T-helper 2 cell treated with Interferon-gamma antibody and Interleukin-4, amounts not matched to agents 100 ng/mL and 5 ng/mL, for 36 hours (primary cell): ENCODE results near the gene STON2. TPM values are rescaled to one million over a fixed set of nuclear protein-coding genes. Genes with fewer than 3 reads are reported as not detected.
"Not testable (repeated sequence)": the region's sequence is repeated elsewhere in the genome, so short reads cannot be mapped to it uniquely, and the experiment has no call there.

Source experiments
- intact Hi-C: fragments of 100-400 bp; cut with micrococcal nuclease; formaldehyde crosslinking; loops from one replicate; pipeline ENCODE4 v1.15.1; 2023
- total RNA-seq: library from RNA; stranded (reverse); gene quantifications from 2 replicates; pipeline ENCODE4 v1.2.3, GENCODE V29; 2022

STON2 gene
- total RNA-seq, 1 donor from 2014 or later = not detected

DNA sequence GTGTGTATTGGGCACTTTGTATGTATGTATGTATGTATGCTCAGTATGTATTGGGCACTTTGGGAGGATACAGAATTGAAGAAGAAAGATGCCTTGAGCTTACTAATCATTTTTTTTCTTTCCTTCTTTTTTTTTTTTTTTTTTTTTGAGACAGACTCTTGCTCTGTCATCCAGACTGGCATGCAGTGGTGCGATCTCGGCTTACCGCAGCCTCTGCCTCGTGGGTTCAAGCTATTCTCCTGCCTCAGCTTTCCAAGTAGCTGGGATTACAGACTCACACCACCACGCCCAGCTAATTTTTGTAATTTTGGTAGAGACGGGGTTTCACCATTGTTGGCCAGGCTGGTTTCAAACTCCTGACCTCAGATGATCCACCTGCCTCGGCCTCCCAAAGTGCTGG is 176.3 kb downstream of the STON2 start:
- intact Hi-C loops = not testable (repeated sequence)

DNA sequence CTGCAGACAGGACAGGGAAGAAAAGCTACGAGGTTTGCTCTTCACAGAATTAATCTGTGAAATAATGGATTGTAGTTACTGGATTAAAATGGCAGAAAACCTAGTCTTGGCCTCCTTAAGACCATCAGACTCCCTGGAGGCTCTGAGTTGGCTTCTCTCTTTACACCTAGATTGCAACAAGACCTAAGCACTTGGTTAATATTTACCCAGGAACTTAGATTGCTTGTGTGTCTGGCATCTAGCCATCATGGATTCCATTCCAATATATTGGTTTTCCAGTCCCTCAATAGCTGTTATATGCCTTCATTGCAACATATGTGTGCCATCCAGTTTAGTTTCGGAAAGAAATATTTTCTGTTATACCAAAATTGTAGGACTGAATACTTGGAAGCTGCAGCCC is 177.4 kb downstream of the STON2 start:
- intact Hi-C loops = no loop called here

DNA sequence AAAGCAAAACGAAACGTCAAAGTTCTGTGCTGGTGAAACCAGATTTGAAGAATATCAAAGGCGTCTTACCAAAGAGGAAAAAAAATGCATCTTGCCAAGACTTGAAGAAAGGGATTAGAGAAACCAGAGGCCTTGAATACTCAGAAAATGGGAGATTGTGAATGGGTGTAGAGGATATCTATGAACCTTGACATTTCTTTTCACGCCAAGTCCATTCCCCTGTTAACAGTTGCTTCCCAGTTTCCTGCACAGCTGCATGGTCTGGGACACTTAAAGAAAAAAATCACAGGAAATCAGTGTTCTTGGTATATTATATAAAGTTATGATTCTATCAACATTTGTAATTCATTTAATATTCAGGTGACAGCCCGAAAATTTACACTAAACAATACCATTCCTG is 178.0 kb downstream of the STON2 start:
- intact Hi-C loops = no loop called here

DNA sequence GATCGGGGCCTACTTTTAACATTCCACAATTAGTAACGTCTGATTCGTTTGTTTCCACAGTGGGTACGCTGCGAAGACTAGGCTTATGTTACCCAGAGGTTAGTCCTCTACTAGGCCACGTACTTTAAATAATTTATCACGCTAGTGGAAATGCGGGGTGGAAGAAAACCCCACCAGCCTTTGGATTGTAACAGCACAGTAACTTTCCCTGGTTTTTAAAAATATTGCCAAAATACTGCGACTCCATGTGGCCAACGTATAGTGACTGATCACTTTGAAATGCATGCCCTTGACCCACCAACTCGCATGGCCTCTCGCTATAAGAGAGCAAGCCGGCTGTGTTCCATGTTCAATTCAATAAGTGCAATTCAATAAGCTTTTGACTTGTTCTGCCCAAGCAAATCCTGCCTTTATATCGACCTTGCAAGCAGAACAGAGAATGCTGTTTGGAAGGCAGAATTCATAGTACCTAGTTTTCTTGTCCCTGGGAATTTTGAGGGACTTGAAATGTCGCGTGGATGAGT is 178.5 kb downstream of the STON2 start:
- intact Hi-C loops = loop anchor here (1.0 to 2.0 kb wide), 6 partner anchors 243 to 312 kb away; partner anchors contain the start of genes CEP128 and SEL1L

DNA sequence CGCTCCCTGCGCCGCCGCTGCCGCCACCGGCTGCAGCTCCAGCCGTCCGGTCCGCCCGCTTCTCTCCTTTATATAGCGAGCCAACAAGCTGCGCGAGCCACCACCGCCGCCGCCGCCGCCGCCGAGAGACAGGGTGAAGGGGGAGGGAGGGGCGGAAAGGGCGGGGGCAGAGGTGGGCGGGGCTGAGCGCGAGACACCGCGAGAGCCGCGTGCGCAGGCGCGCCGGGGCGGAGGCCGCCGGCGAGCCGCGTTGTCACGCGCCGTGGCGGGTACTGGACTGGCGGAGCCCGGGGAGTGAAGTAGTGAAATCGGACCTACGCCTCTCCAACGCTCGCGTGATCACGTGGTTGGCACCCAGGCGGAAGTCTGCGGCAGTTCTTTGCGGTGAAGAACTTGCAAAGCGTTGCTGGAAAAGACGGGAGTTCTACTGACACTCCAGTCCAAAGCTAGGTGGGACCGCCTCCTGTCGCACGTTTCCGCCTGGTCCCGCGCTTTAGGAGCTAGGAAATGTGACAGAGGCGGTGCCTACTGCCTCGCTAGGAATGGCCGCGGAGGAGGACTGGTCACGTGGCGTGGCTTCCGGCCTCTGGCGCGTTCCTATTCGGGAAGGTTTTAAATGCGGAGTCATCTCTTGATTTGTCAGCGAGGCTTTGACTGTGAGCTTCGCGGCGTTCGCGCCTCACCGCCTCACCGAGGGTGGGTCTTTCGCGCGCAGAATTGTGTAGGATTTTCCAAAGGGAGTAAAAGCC is 179.1 kb downstream of the STON2 start, which contains the start of gene GTF2A1:
TSS of gene GTF2A1 (minus strand) at position 130 of the 749 bp plus-strand sequence. CDS start 441 bp downstream, outside the sequence.
- intact Hi-C loops = loop anchor here (1.0 to 2.0 kb wide), 7 partner anchors 232 to 312 kb away; partner anchors contain the start of genes CEP128 and SEL1L

DNA sequence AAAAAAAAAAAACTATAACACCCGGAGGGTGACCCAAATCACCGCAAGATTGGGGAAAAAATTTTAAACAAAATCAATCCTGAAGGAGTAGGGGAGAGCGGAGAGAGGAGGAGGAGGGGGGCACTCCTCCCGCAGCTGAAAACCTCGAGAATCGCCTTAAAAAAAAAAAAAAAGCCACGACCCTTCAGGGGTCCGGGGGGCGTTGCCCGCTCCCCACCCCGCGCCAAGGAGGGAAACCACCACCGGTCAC is 179.6 kb downstream of the STON2 start:
- intact Hi-C loops = loop anchor here (1.0 to 2.0 kb wide), 4 partner anchors 233 to 290 kb away; no protein-coding TSS in a partner anchor

DNA sequence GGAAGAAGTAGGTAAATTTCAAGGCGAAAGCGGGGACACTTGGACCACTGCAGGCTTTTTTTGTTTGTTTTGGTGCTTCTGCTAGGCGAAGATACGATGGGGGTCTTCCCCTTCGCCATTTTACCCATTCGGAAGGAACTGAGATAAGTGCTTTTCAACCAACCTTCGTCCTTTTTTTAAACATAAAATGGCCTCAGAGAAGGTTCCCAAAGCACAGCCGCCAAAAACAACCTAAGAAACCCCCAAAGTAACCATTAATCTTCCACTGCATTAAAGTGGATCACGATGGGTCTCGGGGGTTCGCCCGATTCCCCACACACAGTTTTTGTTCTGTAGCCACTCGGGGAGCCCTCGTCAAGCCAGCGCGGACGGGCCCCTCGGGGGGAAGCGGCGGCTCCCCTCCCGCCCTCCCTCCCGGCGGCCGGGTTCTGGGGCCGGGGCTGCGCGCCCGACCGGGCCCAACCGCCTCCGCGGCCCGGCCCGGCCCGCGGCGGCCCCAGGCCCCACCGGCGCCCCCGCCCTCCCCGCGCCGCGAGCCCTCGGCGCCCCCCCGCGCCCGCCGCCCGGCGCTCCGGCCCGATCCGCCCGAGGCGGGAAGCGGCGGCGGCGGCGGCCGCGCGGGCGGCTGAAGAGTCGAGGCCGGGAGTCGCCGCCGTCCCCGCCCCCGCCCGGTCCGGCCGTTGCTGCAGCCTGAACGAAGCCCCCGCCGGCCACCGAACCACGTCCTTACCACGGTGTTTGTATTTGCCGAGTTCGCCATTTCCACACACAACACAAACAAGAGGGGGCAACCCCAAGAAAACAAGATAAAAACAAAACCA is 180.2 kb downstream of the STON2 start:
- intact Hi-C loops = loop anchor here (1.0 to 2.0 kb wide), 7 partner anchors 19 to 289 kb away; no protein-coding TSS in a partner anchor

DNA sequence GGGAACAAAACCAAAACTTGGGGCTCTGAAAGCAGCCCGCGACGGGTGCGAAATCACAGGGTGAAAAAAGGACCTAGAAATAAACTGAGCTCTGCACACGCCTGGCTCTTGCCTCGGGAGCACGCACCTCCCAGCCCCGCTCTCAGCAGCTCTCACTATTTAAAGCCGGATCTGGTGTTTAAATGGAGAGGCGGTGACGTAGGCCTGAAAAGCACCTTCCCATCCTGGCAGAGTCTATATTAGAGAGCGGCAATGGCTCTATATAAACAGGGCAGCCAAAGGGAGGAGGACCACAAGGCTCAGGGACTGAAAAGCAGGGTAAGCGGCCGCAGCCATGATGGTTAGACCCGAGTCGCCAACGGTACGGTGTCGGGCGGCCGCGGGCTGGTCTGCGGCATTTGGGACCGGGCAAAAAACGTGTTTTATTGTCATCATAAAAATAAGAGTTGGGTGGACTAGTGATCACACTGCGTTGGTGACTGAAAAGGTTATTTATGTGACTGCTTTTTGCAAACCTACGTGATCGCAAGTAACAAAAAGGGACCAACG is 180.8 kb downstream of the STON2 start:
- intact Hi-C loops = loop anchor here (1.0 to 2.0 kb wide), 3 partner anchors 18 to 49 kb away; no protein-coding TSS in a partner anchor

DNA sequence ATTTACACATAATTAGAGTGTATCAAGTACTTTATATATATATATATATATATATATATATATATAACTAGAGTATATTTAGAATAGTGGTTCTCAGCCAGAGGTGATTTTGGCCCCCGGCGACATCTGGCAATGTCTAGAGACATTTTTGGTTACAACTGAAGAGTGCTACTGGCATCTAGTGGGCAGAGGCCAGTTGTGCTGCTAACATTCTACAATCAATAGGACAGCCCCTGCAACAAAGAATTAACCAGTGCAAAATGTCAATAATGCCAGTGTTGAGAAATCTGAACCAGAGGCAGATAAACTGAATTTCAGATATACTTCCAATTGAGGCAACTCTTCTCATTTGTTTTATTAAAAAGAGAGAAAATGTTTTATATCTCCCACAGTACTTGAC is 188.3 kb downstream of the STON2 start:
- intact Hi-C loops = loop anchor here (1.0 kb wide), 1 partner anchor 216 kb away; no protein-coding TSS in a partner anchor

Other genes starting within 250 kb of the STON2 start
- 38.8 and 40.0 TPM in 2 replicates for gene GTF2A1, start 179.4 kb downstream of the STON2 start, total RNA-seq
- 62.6 and 68.9 TPM in 2 replicates for gene SEL1L, start 133.5 kb upstream of the STON2 start, total RNA-seq